ENCODE data around the gene RNPS1. TPM values are rescaled to one million over a fixed set of nuclear protein-coding genes. Genes with fewer than 3 reads are reported as not detected.

The RNPS1 gene
- total and polyA plus RNA-seq, 9 of the 15 experiments (the other 6 are each of a cell fraction or from before 2014, with no cell fraction given): 44.9 to 338 (median 202) TPM

DNA sequence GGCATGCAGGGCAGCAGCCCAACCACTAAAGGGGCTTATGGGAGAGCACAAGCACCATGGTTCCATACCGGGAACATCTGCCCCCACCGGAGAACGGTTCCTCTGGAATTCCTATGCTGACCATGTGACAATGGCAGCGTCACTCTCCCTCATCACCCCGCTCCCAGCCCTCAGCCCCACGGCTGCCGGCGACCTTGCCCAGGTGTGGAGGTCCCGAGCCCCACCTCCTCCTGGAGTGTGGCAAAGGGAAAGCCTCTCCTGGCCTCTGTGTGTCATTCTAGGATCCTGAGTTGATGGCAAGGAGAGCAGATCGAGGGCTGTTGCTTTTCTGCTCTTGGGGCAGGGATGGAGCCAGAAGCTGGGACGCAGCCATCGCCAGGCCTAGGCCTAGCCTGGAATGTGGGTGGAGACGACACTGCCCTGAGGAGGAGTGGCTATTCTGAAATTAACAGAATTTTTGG, 17.8 kb upstream of the RNPS1 start:
- H3K4me3 ChIP-seq: no peak overlapping the region
- no peak overlapping the region for H3K27ac ChIP-seq (ENCODE audit: extremely low read depth, low read depth, low read length)
- POLR2A ChIA-PET: no interaction called here
- H3K4me1 ChIP-seq (replicated peaks in 1 of 2; ENCODE audit: control insufficient read depth in 2 of 2, insufficient read depth in 2 of 2, low read length in 2 of 2): peaks cover 0 to 8% of the 10 kb centered on the region in 2 experiments; a peak in 1 of 5 replicates
- H3K4me2 ChIP-seq (ENCODE audit: insufficient read depth, low read length): no peak overlapping the region
- in situ Hi-C loops (cut with MboI): no loop called here
- no peak for ATAC-seq
- no peaks in the 10 kb centered on the region for H4K20me1 ChIP-seq (replicated peaks; ENCODE audit: control insufficient read depth, insufficient read depth, low read length)
- intact Hi-C loops (cut with micrococcal nuclease): no loop called here
- WGBS (ENCODE audit: insufficient coverage, low coverage, missing lambda C conversion rate): 80% methylated on average over 13 of the region's 13 CpGs
- H3K9me1 ChIP-seq (ENCODE audit: control insufficient read depth, insufficient read depth, low read length): no peaks in the 10 kb centered on the region
- H3K27me3 ChIP-seq (ENCODE audit: control insufficient read depth in 2 of 2, insufficient read depth in 2 of 2, low read length in 2 of 2): no peaks in the 10 kb centered on the region
- CTCF ChIA-PET (ENCODE audit: low intra/inter-chr PET ratio): no interaction called here
- BruUV-seq (replicated peaks): no TSS peak
- H3K9me3 ChIP-seq (replicated peaks; ENCODE audit: control insufficient read depth, insufficient read depth, low read depth, low read length): no peaks in the 10 kb centered on the region
- no peak for DNase-seq (ENCODE audit: extremely low read depth in 1 of 4, low spot score in 3 of 4)
- no peak for FAIRE-seq
- H2AFZ ChIP-seq (ENCODE audit: low read depth, low read length): no peak overlapping the region
- peaks cover 54% of the 10 kb centered on the region; the same call in 2 of the 3 replicates for H3K36me3 ChIP-seq (ENCODE audit: control insufficient read depth, insufficient read depth, low read length)
- H3K9ac ChIP-seq (ENCODE audit: insufficient read depth in 1 of 2, low read depth in 2 of 2, low read length in 2 of 2): peak overlapping the region in 1 of 2 experiments; percentile 45; a peak in 1 of 4 replicates
- no peaks in the 10 kb centered on the region for H3K79me2 ChIP-seq (ENCODE audit: control insufficient read depth, insufficient read depth, low read length)
- no peak for TF ChIP-seq ZNF253 (CRISPR knock-in tag; conservative IDR thresholded peaks at IDR 0.05)
- TF ChIP-seq, protein P1, sequence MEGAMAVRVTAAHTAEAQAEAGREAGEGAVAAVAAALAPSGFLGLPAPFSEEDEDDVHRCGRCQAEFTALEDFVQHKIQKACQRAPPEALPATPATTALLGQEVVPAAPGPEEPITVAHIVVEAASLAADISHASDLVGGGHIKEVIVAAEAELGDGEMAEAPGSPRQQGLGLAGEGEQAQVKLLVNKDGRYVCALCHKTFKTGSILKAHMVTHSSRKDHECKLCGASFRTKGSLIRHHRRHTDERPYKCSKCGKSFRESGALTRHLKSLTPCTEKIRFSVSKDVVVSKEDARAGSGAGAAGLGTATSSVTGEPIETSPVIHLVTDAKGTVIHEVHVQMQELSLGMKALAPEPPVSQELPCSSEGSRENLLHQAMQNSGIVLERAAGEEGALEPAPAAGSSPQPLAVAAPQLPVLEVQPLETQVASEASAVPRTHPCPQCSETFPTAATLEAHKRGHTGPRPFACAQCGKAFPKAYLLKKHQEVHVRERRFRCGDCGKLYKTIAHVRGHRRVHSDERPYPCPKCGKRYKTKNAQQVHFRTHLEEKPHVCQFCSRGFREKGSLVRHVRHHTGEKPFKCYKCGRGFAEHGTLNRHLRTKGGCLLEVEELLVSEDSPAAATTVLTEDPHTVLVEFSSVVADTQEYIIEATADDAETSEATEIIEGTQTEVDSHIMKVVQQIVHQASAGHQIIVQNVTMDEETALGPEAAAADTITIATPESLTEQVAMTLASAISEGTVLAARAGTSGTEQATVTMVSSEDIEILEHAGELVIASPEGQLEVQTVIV (CRISPR knock-in tag; IDR thresholded peaks at IDR 0.05; ENCODE audit: borderline replicate concordance): no peak
- TF ChIP-seq FOXJ3 (CRISPR knock-in tag; IDR thresholded peaks at IDR 0.05): no peak
- TF ChIP-seq, protein P2, sequence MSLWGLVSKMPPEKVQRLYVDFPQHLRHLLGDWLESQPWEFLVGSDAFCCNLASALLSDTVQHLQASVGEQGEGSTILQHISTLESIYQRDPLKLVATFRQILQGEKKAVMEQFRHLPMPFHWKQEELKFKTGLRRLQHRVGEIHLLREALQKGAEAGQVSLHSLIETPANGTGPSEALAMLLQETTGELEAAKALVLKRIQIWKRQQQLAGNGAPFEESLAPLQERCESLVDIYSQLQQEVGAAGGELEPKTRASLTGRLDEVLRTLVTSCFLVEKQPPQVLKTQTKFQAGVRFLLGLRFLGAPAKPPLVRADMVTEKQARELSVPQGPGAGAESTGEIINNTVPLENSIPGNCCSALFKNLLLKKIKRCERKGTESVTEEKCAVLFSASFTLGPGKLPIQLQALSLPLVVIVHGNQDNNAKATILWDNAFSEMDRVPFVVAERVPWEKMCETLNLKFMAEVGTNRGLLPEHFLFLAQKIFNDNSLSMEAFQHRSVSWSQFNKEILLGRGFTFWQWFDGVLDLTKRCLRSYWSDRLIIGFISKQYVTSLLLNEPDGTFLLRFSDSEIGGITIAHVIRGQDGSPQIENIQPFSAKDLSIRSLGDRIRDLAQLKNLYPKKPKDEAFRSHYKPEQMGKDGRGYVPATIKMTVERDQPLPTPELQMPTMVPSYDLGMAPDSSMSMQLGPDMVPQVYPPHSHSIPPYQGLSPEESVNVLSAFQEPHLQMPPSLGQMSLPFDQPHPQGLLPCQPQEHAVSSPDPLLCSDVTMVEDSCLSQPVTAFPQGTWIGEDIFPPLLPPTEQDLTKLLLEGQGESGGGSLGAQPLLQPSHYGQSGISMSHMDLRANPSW (CRISPR knock-in tag; IDR thresholded peaks at IDR 0.05): no peak
- no peak for TF ChIP-seq ZNF586 (CRISPR knock-in tag; conservative IDR thresholded peaks at IDR 0.05)
- TF ChIP-seq, protein P3, sequence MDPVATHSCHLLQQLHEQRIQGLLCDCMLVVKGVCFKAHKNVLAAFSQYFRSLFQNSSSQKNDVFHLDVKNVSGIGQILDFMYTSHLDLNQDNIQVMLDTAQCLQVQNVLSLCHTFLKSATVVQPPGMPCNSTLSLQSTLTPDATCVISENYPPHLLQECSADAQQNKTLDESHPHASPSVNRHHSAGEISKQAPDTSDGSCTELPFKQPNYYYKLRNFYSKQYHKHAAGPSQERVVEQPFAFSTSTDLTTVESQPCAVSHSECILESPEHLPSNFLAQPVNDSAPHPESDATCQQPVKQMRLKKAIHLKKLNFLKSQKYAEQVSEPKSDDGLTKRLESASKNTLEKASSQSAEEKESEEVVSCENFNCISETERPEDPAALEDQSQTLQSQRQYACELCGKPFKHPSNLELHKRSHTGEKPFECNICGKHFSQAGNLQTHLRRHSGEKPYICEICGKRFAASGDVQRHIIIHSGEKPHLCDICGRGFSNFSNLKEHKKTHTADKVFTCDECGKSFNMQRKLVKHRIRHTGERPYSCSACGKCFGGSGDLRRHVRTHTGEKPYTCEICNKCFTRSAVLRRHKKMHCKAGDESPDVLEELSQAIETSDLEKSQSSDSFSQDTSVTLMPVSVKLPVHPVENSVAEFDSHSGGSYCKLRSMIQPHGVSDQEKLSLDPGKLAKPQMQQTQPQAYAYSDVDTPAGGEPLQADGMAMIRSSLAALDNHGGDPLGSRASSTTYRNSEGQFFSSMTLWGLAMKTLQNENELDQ (CRISPR knock-in tag; IDR thresholded peaks at IDR 0.05; ENCODE audit: borderline replicate concordance): no peak
- TF ChIP-seq, protein P4, sequence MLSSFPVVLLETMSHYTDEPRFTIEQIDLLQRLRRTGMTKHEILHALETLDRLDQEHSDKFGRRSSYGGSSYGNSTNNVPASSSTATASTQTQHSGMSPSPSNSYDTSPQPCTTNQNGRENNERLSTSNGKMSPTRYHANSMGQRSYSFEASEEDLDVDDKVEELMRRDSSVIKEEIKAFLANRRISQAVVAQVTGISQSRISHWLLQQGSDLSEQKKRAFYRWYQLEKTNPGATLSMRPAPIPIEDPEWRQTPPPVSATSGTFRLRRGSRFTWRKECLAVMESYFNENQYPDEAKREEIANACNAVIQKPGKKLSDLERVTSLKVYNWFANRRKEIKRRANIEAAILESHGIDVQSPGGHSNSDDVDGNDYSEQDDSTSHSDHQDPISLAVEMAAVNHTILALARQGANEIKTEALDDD (IDR thresholded peaks at IDR 0.05): no peak
- no peak for TF ChIP-seq PRPF4 (IDR thresholded peaks at IDR 0.05; ENCODE audit: insufficient read depth, low read depth, low read length, poor library complexity, severe bottlenecking)
- TF ChIP-seq, protein P5, sequence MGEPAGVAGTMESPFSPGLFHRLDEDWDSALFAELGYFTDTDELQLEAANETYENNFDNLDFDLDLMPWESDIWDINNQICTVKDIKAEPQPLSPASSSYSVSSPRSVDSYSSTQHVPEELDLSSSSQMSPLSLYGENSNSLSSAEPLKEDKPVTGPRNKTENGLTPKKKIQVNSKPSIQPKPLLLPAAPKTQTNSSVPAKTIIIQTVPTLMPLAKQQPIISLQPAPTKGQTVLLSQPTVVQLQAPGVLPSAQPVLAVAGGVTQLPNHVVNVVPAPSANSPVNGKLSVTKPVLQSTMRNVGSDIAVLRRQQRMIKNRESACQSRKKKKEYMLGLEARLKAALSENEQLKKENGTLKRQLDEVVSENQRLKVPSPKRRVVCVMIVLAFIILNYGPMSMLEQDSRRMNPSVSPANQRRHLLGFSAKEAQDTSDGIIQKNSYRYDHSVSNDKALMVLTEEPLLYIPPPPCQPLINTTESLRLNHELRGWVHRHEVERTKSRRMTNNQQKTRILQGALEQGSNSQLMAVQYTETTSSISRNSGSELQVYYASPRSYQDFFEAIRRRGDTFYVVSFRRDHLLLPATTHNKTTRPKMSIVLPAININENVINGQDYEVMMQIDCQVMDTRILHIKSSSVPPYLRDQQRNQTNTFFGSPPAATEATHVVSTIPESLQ (CRISPR knock-in tag; IDR thresholded peaks at IDR 0.05): no peak
- no peak for TF ChIP-seq ETV1 (tag; conservative IDR thresholded peaks at IDR 0.05; ENCODE audit: low read depth)
- TF ChIP-seq KAT7 (CRISPR knock-in tag; IDR thresholded peaks at IDR 0.05; ENCODE audit: borderline replicate concordance): no peak

All from K562 (cell line).